Suppressor macrophage treated with lipopolysaccharide for 4 hours (primary cell): ENCODE results near the gene UBE2E2.
A peak's percentile ranks its signal among the peaks of the same experiment; 100 is the strongest.

Experiments used
- DNase-seq: peaks from one replicate; pipeline ENCODE4 v3.0.0-alpha.2; 2020

Gene UBE2E2

DNA sequence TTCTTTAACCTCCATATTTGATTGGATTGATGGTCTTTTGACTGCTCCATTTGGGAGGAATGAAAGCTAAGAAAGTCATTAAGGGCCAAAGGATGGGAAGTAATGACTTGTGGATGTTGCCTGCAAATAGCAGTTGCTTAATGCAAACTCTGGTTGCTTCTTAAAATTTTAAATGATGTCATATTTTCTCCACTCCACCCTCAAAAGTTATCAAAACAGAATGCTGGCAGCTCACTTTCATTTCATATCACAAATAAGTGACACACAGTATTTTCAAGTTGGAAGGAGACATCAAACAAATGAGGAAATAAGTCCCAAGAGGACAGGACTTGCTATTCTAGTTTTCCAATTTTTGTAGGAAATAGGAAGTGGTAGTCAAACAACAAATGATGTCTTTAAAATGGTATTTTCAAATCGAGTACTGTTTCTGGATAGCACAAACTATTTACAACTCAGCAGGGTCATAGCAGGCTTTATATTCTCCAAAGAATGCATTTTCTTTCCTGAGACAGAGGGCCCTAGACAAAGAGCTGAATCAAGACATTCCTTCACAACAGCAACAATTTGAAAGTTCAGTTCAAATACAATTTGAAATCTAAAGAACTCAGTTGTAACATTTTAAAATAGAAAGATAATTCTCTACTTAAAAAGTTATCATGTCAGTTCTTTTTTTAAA, 437.5 kb downstream of the UBE2E2 start:
- DNase-seq = peak; percentile 59
